ENCODE data around the gene OTX1. TPM values are rescaled to one million over a fixed set of nuclear protein-coding genes. Genes with fewer than 3 reads are reported as not detected.

Gene OTX1
- total RNA-seq, 1 donor from 2014 or later: 31.9 TPM

DNA sequence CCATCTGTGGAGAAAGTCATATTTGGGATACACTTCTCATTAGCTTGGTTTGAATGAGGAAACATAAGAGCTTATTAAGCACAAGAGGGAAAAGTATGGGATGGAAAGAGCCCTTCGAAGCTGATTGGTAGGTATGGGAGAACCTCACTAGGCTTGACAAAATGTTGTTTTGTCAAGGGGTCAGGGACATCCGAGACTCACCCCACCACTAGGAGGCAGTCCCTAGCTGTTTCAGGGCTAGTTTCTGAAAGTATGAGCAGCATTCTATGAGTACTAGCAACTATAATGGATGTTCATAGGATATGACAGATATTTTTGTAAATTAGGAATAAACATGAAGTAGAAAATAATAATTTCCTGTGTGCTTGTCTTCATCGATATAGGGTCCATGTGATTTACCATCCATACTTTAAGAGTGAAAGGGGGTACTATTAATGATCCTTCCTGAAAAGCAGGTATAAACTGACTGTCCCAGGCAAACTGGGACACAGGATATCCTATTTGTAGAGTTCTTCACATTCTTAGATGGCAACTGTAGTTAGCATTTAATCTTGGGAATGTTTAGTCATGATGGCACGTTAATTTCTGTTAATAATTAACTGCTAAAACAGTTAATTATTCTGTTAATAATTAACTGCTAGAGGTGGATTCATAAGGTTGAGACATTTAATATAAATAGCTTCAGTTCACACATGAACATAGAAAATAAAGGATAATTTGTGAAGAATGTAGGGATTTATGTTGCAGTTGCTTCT lies 28.4 kb downstream of the OTX1 start:
- DNase-seq (ENCODE audit: extremely low spot score, unreplicated experiment): no peak
- H3K9me3 Mint-ChIP-seq: no peaks in the 10 kb centered on the region
- no peak overlapping the region for H3K4me3 Mint-ChIP-seq
- H3K27ac Mint-ChIP-seq: no peak overlapping the region
- H3K4me1 Mint-ChIP-seq (ENCODE audit: unreplicated experiment): no peaks in the 10 kb centered on the region
- TF ChIP-seq, protein P1, sequence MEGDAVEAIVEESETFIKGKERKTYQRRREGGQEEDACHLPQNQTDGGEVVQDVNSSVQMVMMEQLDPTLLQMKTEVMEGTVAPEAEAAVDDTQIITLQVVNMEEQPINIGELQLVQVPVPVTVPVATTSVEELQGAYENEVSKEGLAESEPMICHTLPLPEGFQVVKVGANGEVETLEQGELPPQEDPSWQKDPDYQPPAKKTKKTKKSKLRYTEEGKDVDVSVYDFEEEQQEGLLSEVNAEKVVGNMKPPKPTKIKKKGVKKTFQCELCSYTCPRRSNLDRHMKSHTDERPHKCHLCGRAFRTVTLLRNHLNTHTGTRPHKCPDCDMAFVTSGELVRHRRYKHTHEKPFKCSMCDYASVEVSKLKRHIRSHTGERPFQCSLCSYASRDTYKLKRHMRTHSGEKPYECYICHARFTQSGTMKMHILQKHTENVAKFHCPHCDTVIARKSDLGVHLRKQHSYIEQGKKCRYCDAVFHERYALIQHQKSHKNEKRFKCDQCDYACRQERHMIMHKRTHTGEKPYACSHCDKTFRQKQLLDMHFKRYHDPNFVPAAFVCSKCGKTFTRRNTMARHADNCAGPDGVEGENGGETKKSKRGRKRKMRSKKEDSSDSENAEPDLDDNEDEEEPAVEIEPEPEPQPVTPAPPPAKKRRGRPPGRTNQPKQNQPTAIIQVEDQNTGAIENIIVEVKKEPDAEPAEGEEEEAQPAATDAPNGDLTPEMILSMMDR (conservative IDR thresholded peaks at IDR 0.05): peak; percentile 50
- H3K36me3 Mint-ChIP-seq: no peaks in the 10 kb centered on the region
- peaks cover 3% of the 10 kb centered on the region for H3K27me3 Mint-ChIP-seq

DNA sequence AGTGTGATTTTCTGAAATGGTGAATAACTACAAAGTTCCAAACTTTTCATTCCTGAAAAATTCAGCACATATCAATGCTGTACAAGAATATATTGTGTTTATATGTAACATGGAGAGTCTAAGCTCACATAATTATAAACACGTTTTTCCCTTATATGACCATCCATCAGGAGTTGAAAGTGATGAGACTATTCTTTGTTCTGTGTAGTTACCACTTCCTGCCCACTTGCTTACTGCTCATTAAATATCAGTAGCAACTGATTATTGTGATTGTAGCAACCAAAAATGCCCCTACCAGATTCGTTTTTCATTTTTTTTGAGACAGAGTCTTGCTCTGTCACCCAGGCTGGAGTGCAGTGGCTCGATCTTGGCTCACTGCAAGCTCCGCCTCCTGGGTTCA lies 30.8 kb downstream of the OTX1 start:
- Mint-ChIP-seq H3K36me3 (peaks cover 4% of the 10 kb centered on the region), H3K4me3 (no peak overlapping the region), H3K9me3 (no peaks in the 10 kb centered on the region), H3K27me3 (peaks cover 3% of the 10 kb centered on the region), H3K4me1 (ENCODE audit: unreplicated experiment) (no peaks in the 10 kb centered on the region), H3K27ac (no peak overlapping the region)
- TF ChIP-seq, protein P1 (conservative IDR thresholded peaks at IDR 0.05): no peak
- DNase-seq (ENCODE audit: extremely low spot score, unreplicated experiment): no peak

DNA sequence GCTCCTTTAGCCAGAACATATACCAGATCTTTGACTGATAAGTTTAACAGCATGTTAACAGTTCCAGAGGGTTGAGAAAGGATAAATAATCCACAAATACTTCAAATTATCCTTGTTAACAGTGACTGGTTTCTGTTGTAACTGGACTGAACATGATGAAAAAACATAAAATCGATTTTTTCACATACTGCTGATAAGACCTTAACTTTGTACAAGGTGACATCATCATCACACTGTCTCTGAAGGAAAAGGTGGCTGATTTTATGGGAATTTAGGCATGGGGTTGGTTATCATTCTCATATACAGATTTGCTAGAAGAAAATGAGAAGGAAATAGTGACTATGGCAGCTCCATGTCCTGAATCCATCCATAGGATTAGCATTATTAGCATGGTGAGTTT lies 36.1 kb downstream of the OTX1 start:
- Mint-ChIP-seq H3K27me3 (no peaks in the 10 kb centered on the region), H3K27ac (no peak overlapping the region), H3K4me1 (ENCODE audit: unreplicated experiment) (no peaks in the 10 kb centered on the region), H3K36me3 (peaks cover 4% of the 10 kb centered on the region), H3K9me3 (no peaks in the 10 kb centered on the region), H3K4me3 (no peak overlapping the region)
- no peak for DNase-seq (ENCODE audit: extremely low spot score, unreplicated experiment)
- TF ChIP-seq, protein P1 (conservative IDR thresholded peaks at IDR 0.05): no peak

DNA sequence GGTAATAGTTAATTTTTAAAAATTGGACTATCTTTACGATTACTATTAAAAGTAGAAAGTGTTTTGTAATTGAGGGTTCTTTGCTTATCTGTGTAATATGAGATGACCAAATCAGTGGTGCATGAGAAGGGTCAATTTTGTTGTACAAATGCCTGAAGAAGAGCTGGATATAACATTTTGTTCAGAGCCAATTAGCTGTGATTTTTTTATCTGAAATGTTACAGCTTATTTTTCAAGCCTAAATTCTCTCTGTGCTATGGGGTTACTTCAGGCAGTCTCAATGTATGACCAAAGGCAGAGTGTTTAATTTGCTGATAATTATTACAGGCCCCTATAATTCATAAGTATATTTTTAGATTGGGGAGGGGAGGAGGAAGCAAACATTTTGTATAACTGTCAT lies 41.8 kb downstream of the OTX1 start:
- no peaks in the 10 kb centered on the region for H3K27me3 Mint-ChIP-seq
- H3K36me3 Mint-ChIP-seq: no peaks in the 10 kb centered on the region
- no peak for DNase-seq (ENCODE audit: extremely low spot score, unreplicated experiment)
- H3K9me3 Mint-ChIP-seq: no peaks in the 10 kb centered on the region
- H3K4me3 Mint-ChIP-seq: no peak overlapping the region
- H3K4me1 Mint-ChIP-seq (ENCODE audit: unreplicated experiment): no peaks in the 10 kb centered on the region
- H3K27ac Mint-ChIP-seq: no peak overlapping the region
- TF ChIP-seq, protein P1 (conservative IDR thresholded peaks at IDR 0.05): no peak

DNA sequence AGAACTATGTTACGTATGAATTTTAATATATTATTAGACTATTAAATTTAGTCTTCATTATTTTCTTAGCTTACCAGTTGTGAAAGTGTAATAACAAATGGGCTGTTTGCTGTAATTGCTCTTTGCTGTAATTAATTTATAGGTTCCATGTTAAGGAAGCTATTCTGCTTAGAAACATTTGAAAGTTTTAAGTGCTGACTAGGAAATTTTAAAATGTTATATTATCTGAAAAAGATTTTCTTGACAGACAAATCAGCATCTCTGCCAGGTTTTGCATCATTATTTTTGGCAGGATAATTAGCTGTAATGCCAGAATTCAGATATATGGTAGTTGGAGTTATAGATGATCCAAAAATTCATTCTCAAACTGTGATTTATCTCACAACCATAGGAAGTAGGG lies 42.2 kb downstream of the OTX1 start:
- Mint-ChIP-seq H3K9me3 (no peaks in the 10 kb centered on the region), H3K27ac (no peak overlapping the region), H3K36me3 (no peaks in the 10 kb centered on the region), H3K4me1 (ENCODE audit: unreplicated experiment) (no peaks in the 10 kb centered on the region), H3K4me3 (no peak overlapping the region), H3K27me3 (no peaks in the 10 kb centered on the region)
- TF ChIP-seq, protein P1 (conservative IDR thresholded peaks at IDR 0.05): no peak
- DNase-seq (ENCODE audit: extremely low spot score, unreplicated experiment): no peak

All from type B pancreatic cell (in vitro differentiated cells).